Endometrial microvascular endothelial cells (primary cell): Measurements from ENCODE around the gene ARL3. TPM values are rescaled to one million over a fixed set of nuclear protein-coding genes. Genes with fewer than 3 reads are reported as not detected.

Experiments used
- in situ Hi-C: cut with HindIII; loops from 2 replicates; pipeline ENCODE4 v1.10.0; 2017; ENCODE audit warnings: low sequenced_read_pairs, low pct_unique_long_range_greater_than_20kb; ENCODE audit errors: inconsistent ontology term
- total RNA-seq: library from RNA; depleted of rRNA; stranded (reverse); fragments of >200 nt; gene quantifications from one replicate; pipeline ENCODE4 v1.2.3, GENCODE V29; 2015; ENCODE audit errors: inconsistent ontology term

Gene ARL3
- total RNA-seq, 1 donor from 2014 or later, result 3.5 TPM

DNA sequence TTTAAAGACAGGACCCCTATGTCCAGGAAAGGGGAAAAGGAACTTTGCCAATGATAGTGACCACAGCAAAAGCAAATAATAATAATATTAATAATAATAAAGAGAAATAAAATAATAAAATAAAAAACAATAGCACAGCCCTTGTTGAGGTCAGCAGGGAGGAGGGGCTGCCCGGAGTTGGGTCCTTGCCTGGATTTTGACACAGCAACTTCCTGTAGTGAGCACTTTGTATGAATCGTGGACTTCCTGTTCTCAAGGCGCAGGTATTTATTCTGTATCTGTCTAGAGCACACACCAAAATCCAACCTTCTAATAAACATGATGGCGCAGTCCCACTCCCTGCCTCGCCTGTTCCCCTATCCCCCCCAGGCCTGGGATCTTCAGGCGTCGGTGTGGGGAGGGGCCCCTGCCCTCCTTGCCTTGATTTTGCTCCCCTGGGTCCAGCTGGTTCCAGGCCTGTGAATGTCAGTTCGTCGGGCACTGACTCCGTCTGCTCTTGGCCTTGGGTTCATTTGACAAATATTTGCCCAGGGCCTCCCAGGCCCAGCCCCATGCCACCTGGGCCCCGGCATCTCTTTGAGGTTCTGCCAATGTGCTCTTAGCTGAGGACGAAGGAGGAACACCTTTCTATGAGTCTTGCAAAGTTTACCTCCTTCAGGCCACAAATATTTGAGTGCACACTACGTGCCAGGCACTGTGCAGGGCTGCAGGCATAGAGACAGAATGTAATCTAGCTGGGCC is 56.0 kb downstream of the ARL3 start:
- in situ Hi-C loops, result no loop called here

GRCh38 chr10:102657451-102657850 is 56.7 kb downstream of the ARL3 start:
- in situ Hi-C loops, result no loop called here

DNA sequence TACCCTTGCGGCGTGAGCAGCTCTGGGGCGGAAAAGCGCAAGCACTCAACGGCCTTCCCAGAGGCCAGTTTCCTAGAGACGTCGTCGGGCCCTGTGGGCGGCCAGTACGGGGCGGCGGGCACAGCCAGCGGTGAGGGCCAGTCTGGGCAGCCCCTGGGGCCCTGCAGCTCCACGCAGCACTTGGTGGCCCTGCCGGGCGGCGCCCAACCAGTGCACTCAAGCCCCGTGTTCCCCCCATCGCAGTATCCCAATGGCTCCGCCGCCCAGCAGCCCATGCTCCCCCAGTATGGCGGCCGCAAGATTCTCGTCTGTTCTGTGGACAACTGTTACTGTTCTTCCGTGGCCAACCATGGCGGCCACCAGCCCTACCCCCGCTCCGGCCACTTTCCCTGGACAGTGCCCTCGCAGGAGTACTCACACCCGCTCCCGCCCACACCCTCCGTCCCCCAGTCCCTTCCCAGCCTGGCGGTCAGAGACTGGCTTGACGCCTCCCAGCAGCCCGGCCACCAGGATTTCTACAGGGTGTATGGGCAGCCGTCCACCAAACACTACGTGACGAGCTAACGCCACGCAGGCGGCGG is 57.3 kb downstream of the ARL3 start:
- in situ Hi-C loops, result no loop called here

- in situ Hi-C loops, result no loop called here
Measured at GRCh38 chr10:102656026-102656425, 58.2 kb downstream of the ARL3 start.

DNA sequence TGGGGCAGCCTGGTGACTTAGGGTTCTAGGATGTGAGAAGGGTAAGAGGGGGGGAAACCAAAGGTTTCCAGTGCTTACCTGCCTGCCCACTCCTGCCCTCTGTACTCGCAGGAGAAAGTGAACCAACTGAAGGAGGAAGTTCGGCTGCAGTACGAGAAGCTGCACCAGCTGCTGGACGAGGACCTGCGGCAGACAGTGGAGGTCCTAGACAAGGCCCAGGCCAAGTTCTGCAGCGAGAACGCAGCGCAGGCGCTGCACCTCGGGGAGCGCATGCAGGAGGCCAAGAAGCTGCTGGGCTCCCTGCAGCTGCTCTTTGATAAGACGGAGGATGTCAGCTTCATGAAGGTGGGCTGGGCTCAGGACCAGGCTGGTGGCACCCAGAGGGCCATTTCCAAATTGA is 59.2 kb downstream of the ARL3 start:
- in situ Hi-C loops, result no loop called here

- in situ Hi-C loops, result no loop called here
Measured at GRCh38 chr10:102654566-102654965, 59.6 kb downstream of the ARL3 start.

DNA sequence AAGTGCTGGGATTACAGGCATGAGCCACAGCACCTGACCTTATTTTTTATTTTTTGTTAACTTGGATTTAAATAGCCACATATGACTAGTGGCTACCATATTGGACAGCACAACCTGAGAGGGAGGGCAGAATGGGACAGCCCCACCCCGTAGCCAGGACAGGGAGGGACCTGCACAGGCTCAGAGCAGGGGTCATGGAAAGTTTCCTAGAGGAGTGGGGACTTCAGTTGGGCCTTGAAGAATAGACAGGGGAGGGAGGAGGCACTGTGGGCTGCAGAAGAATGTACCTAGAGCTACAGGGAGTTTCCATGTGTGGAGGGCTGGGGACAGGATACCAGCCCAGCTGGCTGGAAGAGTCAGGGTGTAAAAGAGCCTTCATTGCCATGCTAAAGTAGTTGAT is 61.1 kb downstream of the ARL3 start:
- in situ Hi-C loops, result no loop called here

GRCh38 chr10:102652170-102652916 is 61.9 kb downstream of the ARL3 start:
- in situ Hi-C loops, result no loop called here

DNA sequence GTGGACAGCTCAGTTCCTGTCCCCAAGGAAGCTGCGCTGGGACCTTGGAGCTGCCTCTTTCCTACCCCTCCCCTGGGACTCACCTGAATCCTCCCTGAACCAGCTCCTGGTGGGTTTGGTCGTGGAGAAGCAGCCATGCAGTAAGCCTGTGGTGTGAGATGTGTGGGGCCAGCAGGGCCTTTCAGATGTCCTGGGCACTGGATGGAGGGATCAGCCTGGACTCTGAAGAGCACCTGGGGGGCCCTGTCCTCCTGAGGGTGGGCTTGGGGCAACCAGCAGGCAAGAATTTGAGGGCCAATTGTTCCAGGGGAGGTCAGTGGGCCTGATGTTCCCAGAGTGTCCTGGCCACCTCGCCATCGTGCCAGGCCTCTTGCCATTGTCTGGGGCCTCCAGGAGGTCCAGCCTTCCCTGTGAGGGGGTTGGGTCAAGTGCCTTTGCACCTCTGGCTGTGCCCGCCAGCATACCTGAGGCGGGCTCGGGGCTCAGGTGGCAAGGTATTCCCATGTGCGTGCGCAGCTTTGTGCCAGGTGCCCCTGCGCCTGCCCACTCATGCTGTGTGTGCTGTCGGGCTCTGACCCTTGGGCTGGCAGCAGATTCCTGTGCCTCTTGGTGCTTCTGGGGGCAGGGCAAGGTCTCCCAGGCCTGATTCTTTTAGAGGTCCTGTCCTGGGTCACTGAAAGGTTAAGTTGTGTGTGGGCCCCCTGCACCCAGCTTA is 62.6 kb downstream of the ARL3 start:
- in situ Hi-C loops, result no loop called here

DNA sequence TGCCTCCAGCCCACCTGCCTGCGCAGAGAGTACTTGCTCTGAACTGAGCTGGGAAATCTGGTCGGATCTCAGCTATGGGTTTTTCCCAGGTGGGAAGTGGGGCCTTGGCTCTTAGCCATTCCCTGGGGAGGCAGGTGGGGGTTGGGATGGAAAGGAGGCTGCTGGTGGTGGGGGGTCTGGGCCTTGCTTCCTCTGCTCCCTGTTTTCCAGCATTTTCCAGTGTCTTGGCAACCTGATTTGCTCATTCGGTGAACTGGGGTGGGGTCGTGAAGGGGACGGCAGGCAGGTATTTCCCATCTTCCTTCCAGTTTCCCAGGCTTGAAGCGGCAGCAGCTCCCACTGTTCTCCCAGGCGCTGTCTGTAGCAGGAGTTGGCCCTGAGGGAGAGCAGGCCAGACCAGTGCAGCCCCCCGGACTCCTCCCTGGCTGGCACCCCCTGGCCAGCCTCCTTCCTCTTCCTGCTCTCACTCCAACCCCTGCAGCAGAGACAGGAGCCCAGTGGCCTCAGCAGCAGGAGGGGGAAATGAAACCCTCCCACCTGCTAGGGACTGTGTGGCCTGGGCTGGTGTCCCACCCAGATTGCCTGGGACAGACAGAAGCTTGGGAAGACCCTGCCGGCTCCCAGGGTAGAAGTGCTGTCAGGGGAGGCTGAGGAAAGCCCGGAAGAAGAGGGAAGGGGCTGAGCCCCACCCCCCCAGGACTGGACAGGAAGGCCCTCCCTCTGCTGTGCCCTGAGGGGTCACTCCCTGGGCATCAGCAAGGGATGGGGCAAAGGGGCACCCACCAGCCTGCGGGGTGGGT is 63.3 kb downstream of the ARL3 start:
- in situ Hi-C loops, result no loop called here

GRCh38 chr10:102649797-102650654 is 64.2 kb downstream of the ARL3 start:
- in situ Hi-C loops, result no loop called here

DNA sequence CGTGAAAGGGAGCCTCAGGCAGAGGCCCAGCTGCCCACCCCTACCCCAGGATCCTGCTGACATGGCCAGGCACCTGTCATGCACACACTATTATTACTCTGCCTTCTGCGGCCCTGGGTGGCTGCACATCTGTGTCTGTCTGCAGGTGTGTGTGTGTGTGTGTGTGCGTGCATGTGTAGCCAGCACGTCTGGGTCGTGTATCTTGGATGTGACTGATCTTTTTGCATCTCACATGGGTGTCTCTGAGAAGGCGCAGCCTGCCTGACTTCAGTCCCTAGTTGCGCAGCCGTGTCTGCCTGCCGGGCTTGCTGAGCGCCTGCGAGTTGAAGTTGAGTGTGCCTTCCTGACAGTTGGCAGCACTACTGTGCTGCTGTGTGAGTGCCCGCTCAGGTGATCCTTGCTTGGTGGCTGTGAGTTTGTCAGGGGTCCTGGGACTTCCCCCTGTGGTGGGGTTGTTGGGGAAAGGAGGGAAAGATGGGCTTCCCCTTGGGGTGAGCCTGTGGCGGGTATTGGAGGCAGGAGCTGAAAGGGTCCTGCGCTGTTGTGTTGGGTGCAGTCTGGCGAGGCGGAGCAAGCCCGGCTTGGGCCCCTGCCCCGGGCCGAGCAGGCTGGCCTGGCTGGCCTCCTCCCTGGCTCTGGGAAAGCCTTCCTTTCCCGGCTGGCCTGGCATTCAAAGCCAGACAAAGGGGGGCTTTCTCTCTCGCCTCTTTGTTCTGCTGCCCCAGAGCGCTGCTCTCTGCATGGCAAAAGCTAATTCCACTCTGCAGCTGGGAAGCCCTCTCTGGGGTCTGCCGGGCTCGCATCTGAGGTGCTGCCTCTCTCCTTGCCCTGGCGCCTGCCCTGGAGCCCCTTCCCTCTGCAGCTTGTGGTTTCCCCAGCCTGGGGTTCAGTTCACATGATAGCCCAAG is 65.1 kb downstream of the ARL3 start:
- in situ Hi-C loops, result no loop called here

DNA sequence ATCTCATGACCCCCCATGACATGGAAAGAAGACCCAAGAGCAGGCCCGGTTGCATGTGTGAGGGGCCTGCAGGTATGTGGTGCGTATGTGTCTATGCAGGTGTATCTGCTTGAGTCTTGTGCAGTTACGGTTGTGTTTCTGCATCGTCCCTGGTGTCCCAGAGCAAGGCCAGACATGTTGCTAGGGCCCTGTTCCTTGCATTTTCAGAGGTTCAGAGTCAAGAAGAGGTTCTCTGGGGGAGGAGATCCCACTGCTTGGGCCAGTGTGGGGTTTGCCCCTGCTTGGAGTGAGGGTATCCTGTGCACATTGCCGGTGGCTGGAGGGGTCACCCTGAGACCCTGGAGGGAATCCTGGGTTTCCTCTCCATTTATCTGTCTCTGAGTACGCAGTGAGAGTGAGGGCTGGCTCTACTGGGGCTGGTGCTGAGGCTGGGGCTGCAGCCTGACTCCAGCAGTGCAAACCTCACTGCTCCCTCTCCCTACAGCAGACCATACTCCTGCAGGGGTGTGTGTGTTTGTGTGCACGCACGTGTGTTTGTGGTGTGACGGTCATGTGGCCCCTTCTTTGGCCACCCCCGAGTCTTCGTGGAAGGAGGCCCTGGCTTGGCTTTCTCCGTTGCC is 65.8 kb downstream of the ARL3 start:
- in situ Hi-C loops, result no loop called here

DNA sequence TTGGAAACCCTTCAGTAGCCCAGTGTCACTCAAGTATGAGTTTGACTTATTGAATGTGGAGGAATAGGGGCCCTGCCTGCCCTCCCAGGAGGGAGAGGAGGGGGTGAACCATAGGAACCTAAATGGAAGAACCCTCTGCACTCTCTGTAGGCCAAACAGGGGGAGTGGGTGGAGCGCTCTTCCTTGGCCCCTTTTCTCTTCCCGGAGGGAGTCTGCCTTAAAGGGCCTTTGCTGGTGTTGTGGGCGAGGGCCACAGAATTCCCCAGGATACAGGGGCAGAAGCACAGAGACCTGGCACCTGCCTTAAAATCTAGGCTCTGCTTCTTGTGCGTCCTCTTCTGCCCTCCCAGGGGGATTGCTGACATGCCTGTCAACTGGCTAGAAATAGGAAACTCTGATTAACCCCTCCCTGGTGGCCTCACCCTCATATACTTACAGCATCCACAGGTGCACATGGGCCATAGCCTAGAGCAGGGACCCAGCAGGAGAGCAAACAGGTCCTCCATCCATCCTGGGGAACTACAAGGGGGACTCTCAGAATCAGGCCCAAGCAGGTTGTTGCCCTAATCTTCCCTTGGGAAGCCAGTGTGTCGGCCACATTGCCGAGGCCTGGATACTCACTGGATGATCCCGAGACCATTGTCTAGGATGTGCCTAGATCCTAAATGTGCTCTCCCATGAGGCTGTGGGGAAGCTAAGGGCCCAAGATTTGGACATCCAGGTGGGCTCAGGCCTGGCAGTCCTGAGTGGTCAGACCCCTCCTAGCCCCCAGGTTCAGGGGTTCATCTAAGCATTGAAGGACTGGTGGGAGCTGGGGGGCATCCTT is 66.5 kb downstream of the ARL3 start:
- in situ Hi-C loops, result no loop called here

- in situ Hi-C loops, result no loop called here
Measured at GRCh38 chr10:102646610-102647442, 67.4 kb downstream of the ARL3 start.
